ENCODE data around the gene AGBL1. TPM values are rescaled to one million over a fixed set of nuclear protein-coding genes. Genes with fewer than 3 reads are reported as not detected.

The AGBL1 gene
- total and polyA plus RNA-seq, 4 donors, result not detected

GRCh38 chr15:86040356-86041033, 39.2 kb upstream of the AGBL1 start:
- Histone ChIP-seq H3K27ac (ENCODE audit: low read depth in 1 of 2, low read length in 2 of 2) (no peak overlapping the region), H3K9ac (ENCODE audit: low read depth in 1 of 2, low read length in 2 of 2) (no peak overlapping the region), H3K36me3 (ENCODE audit: control insufficient read depth in 4 of 4, insufficient read depth in 3 of 4, low read depth in 1 of 4, low read length in 3 of 4) (no peaks in the 10 kb centered on the region), H3K27me3 (ENCODE audit: control insufficient read depth in 4 of 4, insufficient read depth in 4 of 4, low read length in 3 of 4) (no peaks in the 10 kb centered on the region), H3K9me3 (ENCODE audit: control insufficient read depth in 4 of 4, low read length in 3 of 4) (no peaks in the 10 kb centered on the region), H3K4me1 (ENCODE audit: control insufficient read depth in 4 of 4, insufficient read depth in 4 of 4, low read length in 3 of 4) (no peaks in the 10 kb centered on the region), H3K4me3 (ENCODE audit: low read depth in 1 of 3, low read length in 3 of 3) (no peak overlapping the region)
- no peak for DNase-seq (ENCODE audit: low spot score)
- WGBS, result 86% methylated on average over 6 of the region's 6 CpGs
- TF ChIP-seq FOXA2 (IDR thresholded peaks at IDR 0.05) (no peak), RXRA (IDR thresholded peaks at IDR 0.05) (no peak), MAX (IDR thresholded peaks at IDR 0.05) (no peak), YY1 (IDR thresholded peaks at IDR 0.05) (no peak), EGR1 (IDR thresholded peaks at IDR 0.05; ENCODE audit: low read depth in 2 of 2) (no peak), NR2F2 (IDR thresholded peaks at IDR 0.05) (no peak), RAD21 (IDR thresholded peaks at IDR 0.05) (no peak)
- TF ChIP-seq, protein P1, sequence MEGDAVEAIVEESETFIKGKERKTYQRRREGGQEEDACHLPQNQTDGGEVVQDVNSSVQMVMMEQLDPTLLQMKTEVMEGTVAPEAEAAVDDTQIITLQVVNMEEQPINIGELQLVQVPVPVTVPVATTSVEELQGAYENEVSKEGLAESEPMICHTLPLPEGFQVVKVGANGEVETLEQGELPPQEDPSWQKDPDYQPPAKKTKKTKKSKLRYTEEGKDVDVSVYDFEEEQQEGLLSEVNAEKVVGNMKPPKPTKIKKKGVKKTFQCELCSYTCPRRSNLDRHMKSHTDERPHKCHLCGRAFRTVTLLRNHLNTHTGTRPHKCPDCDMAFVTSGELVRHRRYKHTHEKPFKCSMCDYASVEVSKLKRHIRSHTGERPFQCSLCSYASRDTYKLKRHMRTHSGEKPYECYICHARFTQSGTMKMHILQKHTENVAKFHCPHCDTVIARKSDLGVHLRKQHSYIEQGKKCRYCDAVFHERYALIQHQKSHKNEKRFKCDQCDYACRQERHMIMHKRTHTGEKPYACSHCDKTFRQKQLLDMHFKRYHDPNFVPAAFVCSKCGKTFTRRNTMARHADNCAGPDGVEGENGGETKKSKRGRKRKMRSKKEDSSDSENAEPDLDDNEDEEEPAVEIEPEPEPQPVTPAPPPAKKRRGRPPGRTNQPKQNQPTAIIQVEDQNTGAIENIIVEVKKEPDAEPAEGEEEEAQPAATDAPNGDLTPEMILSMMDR (IDR thresholded peaks at IDR 0.05; ENCODE audit: low read depth, low read length, missing input control), result no peak

GRCh38 chr15:86041399-86041798, 38.3 kb upstream of the AGBL1 start:
- H3K36me3 ChIP-seq (ENCODE audit: control insufficient read depth in 4 of 4, insufficient read depth in 3 of 4, low read depth in 1 of 4, low read length in 3 of 4), result no peaks in the 10 kb centered on the region
- no peak overlapping the region for H3K4me3 ChIP-seq (ENCODE audit: low read depth in 1 of 3, low read length in 3 of 3)
- TF ChIP-seq NR2F2 (IDR thresholded peaks at IDR 0.05) (no peak), RXRA (IDR thresholded peaks at IDR 0.05) (no peak), HNF4A (conservative IDR thresholded peaks at IDR 0.05) (no peak), MAX (IDR thresholded peaks at IDR 0.05) (no peak), HNF4G (IDR thresholded peaks at IDR 0.05) (no peak), FOXA2 (IDR thresholded peaks at IDR 0.05) (no peak), SP1 (IDR thresholded peaks at IDR 0.05) (no peak), YY1 (IDR thresholded peaks at IDR 0.05) (no peak), TAF1 (conservative IDR thresholded peaks at IDR 0.05) (no peak), FOXA1 (IDR thresholded peaks at IDR 0.05) (no peak), RAD21 (IDR thresholded peaks at IDR 0.05) (no peak), JUND (IDR thresholded peaks at IDR 0.05) (no peak), EGR1 (IDR thresholded peaks at IDR 0.05; ENCODE audit: low read depth in 2 of 2) (no peak), GABPA (IDR thresholded peaks at IDR 0.05 in 1 of 2, conservative IDR thresholded peaks at IDR 0.05 in 1 of 2) (no peak), ATF3 (IDR thresholded peaks at IDR 0.05) (no peak)
- TF ChIP-seq, protein P1 (IDR thresholded peaks at IDR 0.05; ENCODE audit: low read depth, low read length, missing input control), result no peak
- TF ChIP-seq, protein P2, sequence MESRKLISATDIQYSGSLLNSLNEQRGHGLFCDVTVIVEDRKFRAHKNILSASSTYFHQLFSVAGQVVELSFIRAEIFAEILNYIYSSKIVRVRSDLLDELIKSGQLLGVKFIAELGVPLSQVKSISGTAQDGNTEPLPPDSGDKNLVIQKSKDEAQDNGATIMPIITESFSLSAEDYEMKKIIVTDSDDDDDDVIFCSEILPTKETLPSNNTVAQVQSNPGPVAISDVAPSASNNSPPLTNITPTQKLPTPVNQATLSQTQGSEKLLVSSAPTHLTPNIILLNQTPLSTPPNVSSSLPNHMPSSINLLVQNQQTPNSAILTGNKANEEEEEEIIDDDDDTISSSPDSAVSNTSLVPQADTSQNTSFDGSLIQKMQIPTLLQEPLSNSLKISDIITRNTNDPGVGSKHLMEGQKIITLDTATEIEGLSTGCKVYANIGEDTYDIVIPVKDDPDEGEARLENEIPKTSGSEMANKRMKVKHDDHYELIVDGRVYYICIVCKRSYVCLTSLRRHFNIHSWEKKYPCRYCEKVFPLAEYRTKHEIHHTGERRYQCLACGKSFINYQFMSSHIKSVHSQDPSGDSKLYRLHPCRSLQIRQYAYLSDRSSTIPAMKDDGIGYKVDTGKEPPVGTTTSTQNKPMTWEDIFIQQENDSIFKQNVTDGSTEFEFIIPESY (IDR thresholded peaks at IDR 0.05), result no peak
- TF ChIP-seq, protein P3, sequence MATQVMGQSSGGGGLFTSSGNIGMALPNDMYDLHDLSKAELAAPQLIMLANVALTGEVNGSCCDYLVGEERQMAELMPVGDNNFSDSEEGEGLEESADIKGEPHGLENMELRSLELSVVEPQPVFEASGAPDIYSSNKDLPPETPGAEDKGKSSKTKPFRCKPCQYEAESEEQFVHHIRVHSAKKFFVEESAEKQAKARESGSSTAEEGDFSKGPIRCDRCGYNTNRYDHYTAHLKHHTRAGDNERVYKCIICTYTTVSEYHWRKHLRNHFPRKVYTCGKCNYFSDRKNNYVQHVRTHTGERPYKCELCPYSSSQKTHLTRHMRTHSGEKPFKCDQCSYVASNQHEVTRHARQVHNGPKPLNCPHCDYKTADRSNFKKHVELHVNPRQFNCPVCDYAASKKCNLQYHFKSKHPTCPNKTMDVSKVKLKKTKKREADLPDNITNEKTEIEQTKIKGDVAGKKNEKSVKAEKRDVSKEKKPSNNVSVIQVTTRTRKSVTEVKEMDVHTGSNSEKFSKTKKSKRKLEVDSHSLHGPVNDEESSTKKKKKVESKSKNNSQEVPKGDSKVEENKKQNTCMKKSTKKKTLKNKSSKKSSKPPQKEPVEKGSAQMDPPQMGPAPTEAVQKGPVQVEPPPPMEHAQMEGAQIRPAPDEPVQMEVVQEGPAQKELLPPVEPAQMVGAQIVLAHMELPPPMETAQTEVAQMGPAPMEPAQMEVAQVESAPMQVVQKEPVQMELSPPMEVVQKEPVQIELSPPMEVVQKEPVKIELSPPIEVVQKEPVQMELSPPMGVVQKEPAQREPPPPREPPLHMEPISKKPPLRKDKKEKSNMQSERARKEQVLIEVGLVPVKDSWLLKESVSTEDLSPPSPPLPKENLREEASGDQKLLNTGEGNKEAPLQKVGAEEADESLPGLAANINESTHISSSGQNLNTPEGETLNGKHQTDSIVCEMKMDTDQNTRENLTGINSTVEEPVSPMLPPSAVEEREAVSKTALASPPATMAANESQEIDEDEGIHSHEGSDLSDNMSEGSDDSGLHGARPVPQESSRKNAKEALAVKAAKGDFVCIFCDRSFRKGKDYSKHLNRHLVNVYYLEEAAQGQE (IDR thresholded peaks at IDR 0.05), result no peak
- H3K4me1 ChIP-seq (ENCODE audit: control insufficient read depth in 4 of 4, insufficient read depth in 4 of 4, low read length in 3 of 4), result no peaks in the 10 kb centered on the region
- H3K27ac ChIP-seq (ENCODE audit: low read depth in 1 of 2, low read length in 2 of 2), result no peak overlapping the region
- WGBS, result 59% methylated on average over 6 of the region's 6 CpGs
- no peak for DNase-seq (ENCODE audit: low spot score)
- no peaks in the 10 kb centered on the region for H3K9me3 ChIP-seq (ENCODE audit: control insufficient read depth in 4 of 4, low read length in 3 of 4)
- no peak overlapping the region for H3K9ac ChIP-seq (ENCODE audit: low read depth in 1 of 2, low read length in 2 of 2)
- no peaks in the 10 kb centered on the region for H3K27me3 ChIP-seq (ENCODE audit: control insufficient read depth in 4 of 4, insufficient read depth in 4 of 4, low read length in 3 of 4)
